GM12891 (cell line): ENCODE results near the gene GPR15LG.
A peak's percentile ranks its signal among the peaks of the same experiment; 100 is the strongest.

Experiments used
- DNase-seq: peaks from one replicate; pipeline ENCODE4 v3.0.0; 2011; ENCODE audit warnings: low spot score; ENCODE audit not compliant: insufficient read length
- FAIRE-seq: peaks from 2 replicates; lab custom pipeline; 2011; peaks lifted over from hg19 to GRCh38; lab: Jason Lieb, UNC
- PAX5 ChIP-seq: IDR thresholded peaks from 2 replicates; pipeline ENCODE4 v1.6.1; 2011; ENCODE audit warnings: low read length, moderate library complexity, mild to moderate bottlenecking; ENCODE audit not compliant: insufficient read depth, severe bottlenecking
- POLR2A ChIP-seq: IDR thresholded peaks from 2 replicates; pipeline ENCODE4 v1.6.1; 2011; ENCODE audit warnings: low read depth, low read length, control low read depth
- POLR2AphosphoS5 ChIP-seq: IDR thresholded peaks from 2 replicates; pipeline ENCODE4 v1.6.1; 2011; ENCODE audit warnings: low read depth, low read length, control low read depth
- POU2F2 ChIP-seq: IDR thresholded peaks from 2 replicates; pipeline ENCODE4 v1.6.1; 2011; ENCODE audit warnings: low read depth, mild to moderate bottlenecking, control low read depth, low read length, moderate library complexity
- SPI1 ChIP-seq: IDR thresholded peaks from 2 replicates; pipeline ENCODE4 v1.6.1; 2011; ENCODE audit warnings: low read depth, low read length, control low read depth
- TAF1 ChIP-seq: IDR thresholded peaks from 2 replicates; pipeline ENCODE4 v1.6.1; 2011; ENCODE audit warnings: low read depth, low read length, control low read depth

The GPR15LG gene

GRCh38 chr10:84201682-84202081, 28.1 kb downstream of the GPR15LG start:
- DNase-seq (no peak), FAIRE-seq (no peak)
- TF ChIP-seq POLR2A (no peak), POLR2AphosphoS5 (no peak), TAF1 (no peak), PAX5 (no peak), POU2F2 (no peak), SPI1 (no peak)

GRCh38 chr10:84202349-84202748, 28.7 kb downstream of the GPR15LG start:
- DNase-seq (no peak), FAIRE-seq (no peak)
- TF ChIP-seq PAX5 (no peak), POLR2AphosphoS5 (no peak), POU2F2 (no peak), POLR2A (no peak), SPI1 (no peak), TAF1 (no peak)

GRCh38 chr10:84204122-84204521, 30.5 kb downstream of the GPR15LG start:
- peak; percentile 33 for FAIRE-seq
- no peak for TF ChIP-seq TAF1
- TF ChIP-seq SPI1 = no peak
- TF ChIP-seq POU2F2 = no peak
- TF ChIP-seq PAX5 = no peak
- TF ChIP-seq POLR2A = no peak
- no peak for TF ChIP-seq POLR2AphosphoS5
- peak; percentile 45 for DNase-seq

GRCh38 chr10:84204610-84205009, 31.0 kb downstream of the GPR15LG start:
- TF ChIP-seq PAX5 = no peak
- TF ChIP-seq SPI1 = no peak
- no peak for TF ChIP-seq POLR2A
- TF ChIP-seq POLR2AphosphoS5 = no peak
- no peak for TF ChIP-seq TAF1
- no peak for TF ChIP-seq POU2F2
- FAIRE-seq (no peak), DNase-seq (no peak)

GRCh38 chr10:84205049-84205852, 31.6 kb downstream of the GPR15LG start:
- DNase-seq = peak; percentile 55
- no peak for TF ChIP-seq PAX5
- no peak for TF ChIP-seq POLR2AphosphoS5
- TF ChIP-seq SPI1 = 0 out of 2 replicates have a peak, but pooled peaks have one; percentile 21
- peak; percentile 62 for FAIRE-seq

GRCh38 chr10:84205853-84206525, 32.4 kb downstream of the GPR15LG start:
- no peak for DNase-seq
- no peak for FAIRE-seq
- TF ChIP-seq POLR2AphosphoS5 (no peak), POLR2A (no peak), POU2F2 (no peak), PAX5 (no peak), SPI1 (no peak), TAF1 (no peak)

GRCh38 chr10:84208023-84208422, 34.4 kb downstream of the GPR15LG start:
- DNase-seq (no peak), FAIRE-seq (no peak)
- TF ChIP-seq POLR2AphosphoS5 (no peak), POLR2A (no peak), TAF1 (no peak), SPI1 (no peak)

- DNase-seq = no peak
- TF ChIP-seq POLR2AphosphoS5 = no peak
- FAIRE-seq = no peak
Observed at GRCh38 chr10:84211566-84211965, 38.0 kb downstream of the GPR15LG start.

GRCh38 chr10:84212014-84212413, 38.4 kb downstream of the GPR15LG start:
- FAIRE-seq (no peak), DNase-seq (no peak)
- TF ChIP-seq POLR2A (no peak), SPI1 (no peak), POU2F2 (no peak), PAX5 (no peak), POLR2AphosphoS5 (no peak), TAF1 (no peak)
